WI38 (cell line): Measurements from ENCODE around the gene PTCD1.

Experiments
- H3K4me3 ChIP-seq: 2 replicates; pipeline ENCODE4 v1.5.1; 2011; ENCODE audit warnings: low read depth, mild to moderate bottlenecking, control low read depth, low read length
- CTCF ChIP-seq: IDR thresholded peaks from 2 replicates; pipeline ENCODE4 v1.5.1; 2012; ENCODE audit warnings: low read depth, mild to moderate bottlenecking, control low read depth, low read length

Gene PTCD1

GRCh38 chr7:99407872-99408378 is 30.7 kb downstream of the PTCD1 start:
- TF ChIP-seq CTCF = no peak
- peak overlapping the region; percentile 93 for H3K4me3 ChIP-seq

DNA sequence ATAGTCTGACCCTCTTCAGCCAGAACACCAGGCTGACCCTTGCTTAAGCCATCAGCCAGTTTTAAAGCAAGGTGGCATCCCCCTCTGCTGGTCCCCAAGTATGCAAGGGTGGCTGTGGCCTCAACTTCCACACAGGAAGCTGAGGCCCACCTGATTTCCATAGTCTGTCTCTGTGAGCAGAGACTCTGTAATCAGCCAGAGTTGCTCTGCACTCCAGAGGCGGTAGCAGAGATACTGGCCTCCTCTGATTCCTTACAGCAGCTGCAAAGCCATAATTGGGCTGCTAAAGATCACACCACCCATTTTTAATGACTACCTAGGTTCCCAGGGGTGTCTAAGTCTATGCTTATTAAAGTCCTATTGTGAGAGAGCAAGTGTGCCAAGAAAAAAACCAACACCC is 32.0 kb downstream of the PTCD1 start:
- H3K4me3 ChIP-seq = no peak overlapping the region
- TF ChIP-seq CTCF = no peak

DNA sequence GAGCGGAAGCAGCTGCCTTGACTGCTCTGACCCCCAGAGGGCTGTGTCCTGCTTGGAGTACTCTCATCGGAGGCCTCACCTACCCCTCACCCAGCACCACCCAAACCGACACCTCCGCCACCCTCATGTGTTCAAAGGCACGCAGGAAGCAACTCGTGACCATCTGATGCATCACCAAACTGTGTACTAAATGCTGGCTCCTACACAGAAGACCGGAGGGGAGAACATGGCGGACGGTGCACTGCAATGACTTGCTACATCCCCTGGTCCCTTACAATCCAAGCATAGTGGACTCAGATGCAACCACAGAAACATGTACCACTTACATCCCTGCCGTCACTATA is 33.6 kb downstream of the PTCD1 start:
- H3K4me3 ChIP-seq = no peak overlapping the region
- TF ChIP-seq CTCF = no peak

GRCh38 chr7:99404235-99404976 is 34.2 kb downstream of the PTCD1 start:
- TF ChIP-seq CTCF = no peak
- H3K4me3 ChIP-seq = no peak overlapping the region

- TF ChIP-seq CTCF = no peak
- no peak overlapping the region for H3K4me3 ChIP-seq
These were observed 34.8 kb downstream of the PTCD1 start for GRCh38 chr7:99403764-99404163.

- H3K4me3 ChIP-seq = no peak overlapping the region
These were observed 35.7 kb downstream of the PTCD1 start for GRCh38 chr7:99402854-99403253.

More at GRCh38 chr7:99402854-99403253, 35.7 kb downstream of the PTCD1 start:
- no peak for TF ChIP-seq CTCF
